ENCODE measurements around the gene PTPN6.
A peak's percentile ranks its signal among the peaks of the same experiment; 100 is the strongest.
"Not testable (repeated sequence)": the region's sequence is repeated elsewhere in the genome, so short reads cannot be mapped to it uniquely, and the experiment has no call there.

PTPN6 gene

GRCh38 chr12:6950811-6951540, at the start of gene PTPN6:
TSS of gene PTPN6 (plus strand) at chr12:6951356. CDS start at chr12:6951513, 157 bp downstream.
- no peak for DNase-seq

GRCh38 chr12:6902448-6902847, 48.7 kb upstream of the PTPN6 start:
- DNase-seq, result no peak

DNA sequence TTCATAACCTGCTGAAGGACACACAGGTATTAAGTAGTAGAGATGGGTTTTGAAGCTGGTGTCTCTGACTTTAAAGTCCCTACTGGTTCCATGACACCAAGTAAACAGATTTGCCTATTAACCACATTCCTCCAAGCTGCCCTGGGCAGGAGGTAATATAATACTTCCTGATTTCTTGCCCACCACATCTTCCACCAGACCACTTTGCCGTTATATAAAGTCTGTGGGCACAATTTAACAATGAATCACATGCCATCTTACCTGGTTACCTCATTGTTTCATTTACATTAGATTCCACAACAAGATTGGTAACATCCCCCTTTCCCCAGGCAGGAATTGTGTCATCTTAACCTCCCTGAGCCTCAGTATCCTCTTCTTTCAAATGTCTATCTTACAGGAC, 47.4 kb upstream of the PTPN6 start:
- DNase-seq, result no peak

GRCh38 chr12:6904280-6905276, 46.6 kb upstream of the PTPN6 start, which contains the start of gene LRRC23:
TSS of gene LRRC23 (plus strand) at chr12:6904822. CDS start at chr12:6905634, 812 bp downstream.
- DNase-seq, result peak; percentile 92

GRCh38 chr12:6905414-6906040, 45.6 kb upstream of the PTPN6 start:
- DNase-seq, result no peak

DNA sequence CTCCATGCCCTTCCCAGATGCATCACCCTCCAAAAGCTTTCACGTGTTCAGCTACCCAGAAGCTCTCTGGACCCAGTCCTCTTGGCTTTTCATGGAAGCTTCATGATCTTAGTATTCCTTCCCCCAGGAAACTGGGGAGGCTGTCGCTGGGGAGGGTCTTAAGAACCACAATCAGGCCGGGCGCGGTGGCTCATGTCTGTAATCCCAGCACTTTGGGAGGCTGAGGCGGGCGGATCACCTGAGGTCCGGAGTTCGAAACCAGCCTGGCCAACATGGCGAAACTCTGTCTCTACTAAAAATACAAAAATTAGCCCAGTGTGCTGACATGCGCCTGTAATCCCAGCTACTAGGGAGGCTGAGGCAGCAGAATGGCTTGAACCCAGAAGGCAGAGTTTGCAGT, 43.0 kb upstream of the PTPN6 start:
- DNase-seq, result not testable (repeated sequence)

DNA sequence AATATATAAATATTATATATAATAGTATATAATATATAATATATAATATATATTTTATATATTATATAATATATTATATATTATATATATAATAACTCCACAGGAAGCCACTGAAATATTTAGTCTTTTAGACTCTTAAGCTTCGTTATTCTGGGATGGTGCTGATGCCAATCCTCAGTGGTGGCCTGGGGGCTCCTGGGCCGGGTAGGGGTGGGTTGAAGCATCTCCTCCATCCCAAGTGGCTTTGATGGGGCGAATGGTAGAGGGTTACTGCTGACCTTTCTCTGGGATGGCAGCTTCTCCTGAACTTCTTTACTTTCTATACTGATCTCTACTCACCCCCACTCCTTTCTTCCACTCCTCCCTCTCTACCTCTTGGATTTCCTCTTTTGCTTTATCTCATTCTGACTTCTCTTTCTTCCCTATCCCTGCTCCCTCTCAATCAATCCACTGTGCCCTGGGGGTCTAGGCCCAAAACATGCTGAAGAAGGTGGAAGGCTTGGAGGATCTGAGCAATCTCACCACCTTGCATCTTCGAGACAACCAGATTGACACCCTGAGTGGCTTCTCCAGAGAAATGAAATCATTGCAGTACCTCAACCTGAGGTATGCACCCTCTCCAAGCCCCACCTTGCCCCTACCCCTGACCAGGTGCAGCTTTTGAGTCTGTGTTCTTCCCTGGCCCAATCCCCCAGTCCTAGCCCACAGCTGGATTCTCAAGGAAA, 41.6 kb upstream of the PTPN6 start:
- DNase-seq, result no peak

DNA sequence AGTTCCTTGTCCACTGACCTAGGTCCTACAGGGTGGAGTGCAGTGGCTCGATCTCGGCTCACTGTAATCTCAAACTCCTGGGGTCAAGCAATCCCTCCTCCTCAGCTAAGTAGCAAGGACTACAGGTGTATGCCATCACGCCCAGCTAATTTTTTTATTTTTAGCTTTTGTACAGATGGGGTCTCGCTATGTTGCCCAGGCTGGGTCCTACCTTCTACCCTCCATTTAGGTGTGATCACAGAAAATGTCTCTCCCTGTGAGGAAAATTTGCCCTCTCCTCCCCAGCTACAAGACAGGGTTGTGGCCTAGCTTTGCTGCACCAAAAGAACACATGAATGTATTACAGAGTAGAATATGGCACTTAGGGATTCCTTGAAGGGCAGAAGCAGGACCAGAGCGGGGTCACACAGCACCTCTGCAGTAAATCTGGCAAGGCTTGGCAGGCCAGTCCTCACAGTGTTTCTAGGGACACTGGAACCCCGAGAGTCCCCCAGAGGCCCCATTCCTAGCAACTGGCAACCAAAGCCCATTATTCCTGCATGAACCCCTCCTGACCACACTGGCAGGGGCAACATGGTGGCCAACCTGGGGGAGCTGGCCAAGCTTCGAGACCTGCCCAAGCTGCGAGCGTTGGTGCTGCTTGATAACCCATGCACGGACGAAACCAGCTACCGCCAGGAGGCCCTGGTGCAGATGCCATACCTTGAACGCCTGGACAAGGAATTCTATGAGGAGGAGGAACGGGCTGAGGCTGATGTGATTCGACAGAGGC, 38.8 kb upstream of the PTPN6 start:
- no peak for DNase-seq

DNA sequence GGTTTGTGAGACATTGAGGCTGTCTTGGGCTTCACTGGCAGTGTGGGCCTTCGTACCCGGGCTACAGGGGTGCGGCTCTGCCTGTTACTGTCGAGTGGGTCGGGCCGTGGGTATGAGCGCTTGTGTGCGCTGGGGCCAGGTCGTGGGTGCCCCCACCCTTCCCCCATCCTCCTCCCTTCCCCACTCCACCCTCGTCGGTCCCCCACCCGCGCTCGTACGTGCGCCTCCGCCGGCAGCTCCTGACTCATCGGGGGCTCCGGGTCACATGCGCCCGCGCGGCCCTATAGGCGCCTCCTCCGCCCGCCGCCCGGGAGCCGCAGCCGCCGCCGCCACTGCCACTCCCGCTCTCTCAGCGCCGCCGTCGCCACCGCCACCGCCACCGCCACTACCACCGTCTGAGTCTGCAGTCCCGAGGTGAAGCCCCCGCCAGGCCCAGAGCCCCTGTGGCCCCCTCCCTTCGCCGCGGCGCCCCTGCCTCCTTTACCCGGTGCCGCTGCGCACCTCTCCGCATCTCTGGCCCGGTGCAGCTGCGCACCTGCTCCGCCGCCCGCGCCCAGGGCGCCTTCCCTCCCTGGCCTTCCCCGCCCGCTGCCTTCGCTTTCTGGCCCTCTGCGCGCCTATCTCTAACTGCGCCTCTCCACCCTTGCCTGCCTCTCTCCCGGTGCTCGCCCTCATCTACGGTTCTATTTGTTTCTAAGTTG, 36.8 kb upstream of the PTPN6 start, which contains the start of gene ENO2:
ENO2 (plus strand) TSS at position 335 of the 701 bp plus-strand sequence. CDS start 1,253 bp downstream, outside the sequence.
- DNase-seq, result no peak

DNA sequence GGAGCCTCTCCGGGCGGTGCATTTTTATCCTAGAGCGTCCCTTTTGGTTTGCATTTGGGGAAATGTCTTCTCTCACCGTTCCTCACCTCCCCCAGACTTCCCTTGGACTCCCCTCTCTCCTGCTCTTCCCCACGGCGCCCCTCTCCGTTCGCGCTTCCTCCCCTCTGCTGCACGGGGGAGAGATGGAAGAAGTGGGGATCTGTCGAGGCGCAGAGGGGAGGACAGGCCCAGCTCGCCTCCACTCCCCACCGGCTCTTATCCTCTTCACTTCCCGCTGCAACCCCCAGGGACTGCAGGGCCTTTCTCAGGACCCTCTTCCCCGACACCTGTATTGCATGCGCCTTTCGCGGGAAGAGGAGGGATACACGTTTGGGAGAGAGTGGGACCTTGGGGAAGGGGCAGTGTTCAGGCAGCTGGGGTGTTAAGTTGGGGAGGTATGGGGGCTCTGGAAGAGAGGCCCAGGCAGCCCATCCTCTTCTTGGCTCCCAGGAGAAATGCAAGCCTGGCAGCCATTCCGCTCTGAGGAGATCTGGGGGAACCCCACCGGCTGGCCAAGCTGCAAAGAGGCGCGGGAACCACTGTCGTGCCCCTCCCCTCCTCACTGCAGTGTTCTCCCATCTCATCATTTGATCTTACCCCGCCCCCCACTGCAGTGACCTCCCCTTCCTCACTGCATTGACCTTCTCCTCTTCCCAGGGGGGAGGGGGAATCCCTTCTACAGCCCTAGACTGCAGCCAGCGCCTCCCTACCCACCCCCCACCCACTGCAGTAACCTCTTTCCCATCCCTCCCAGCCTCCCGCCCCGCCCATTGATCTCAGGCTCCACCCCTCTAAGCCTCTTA, 36.0 kb upstream of the PTPN6 start:
- DNase-seq, result no peak

DNA sequence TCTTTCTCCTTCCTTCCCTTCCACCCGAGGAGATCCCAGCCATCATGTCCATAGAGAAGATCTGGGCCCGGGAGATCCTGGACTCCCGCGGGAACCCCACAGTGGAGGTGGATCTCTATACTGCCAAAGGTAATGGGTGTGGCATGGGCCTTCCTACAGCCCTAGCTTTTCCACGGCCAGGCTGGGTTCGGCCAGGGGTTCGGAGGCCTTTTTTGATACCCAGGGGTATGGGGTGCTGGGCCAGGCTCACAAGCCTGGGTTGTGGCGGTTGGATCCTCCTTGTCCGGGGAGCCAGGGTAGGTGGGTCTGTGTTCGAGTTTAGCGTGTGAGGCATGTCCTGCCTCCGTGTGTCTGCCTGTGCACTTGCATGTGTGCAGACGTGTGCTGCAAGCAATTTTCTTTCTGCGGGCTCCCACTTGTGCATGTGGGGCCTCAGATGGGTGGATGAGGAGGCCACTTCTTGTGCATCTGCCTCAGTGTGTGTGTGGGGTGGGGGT, 35.3 kb upstream of the PTPN6 start:
- no peak for DNase-seq

GRCh38 chr12:6916426-6917200, 34.5 kb upstream of the PTPN6 start:
- DNase-seq, result no peak

DNA sequence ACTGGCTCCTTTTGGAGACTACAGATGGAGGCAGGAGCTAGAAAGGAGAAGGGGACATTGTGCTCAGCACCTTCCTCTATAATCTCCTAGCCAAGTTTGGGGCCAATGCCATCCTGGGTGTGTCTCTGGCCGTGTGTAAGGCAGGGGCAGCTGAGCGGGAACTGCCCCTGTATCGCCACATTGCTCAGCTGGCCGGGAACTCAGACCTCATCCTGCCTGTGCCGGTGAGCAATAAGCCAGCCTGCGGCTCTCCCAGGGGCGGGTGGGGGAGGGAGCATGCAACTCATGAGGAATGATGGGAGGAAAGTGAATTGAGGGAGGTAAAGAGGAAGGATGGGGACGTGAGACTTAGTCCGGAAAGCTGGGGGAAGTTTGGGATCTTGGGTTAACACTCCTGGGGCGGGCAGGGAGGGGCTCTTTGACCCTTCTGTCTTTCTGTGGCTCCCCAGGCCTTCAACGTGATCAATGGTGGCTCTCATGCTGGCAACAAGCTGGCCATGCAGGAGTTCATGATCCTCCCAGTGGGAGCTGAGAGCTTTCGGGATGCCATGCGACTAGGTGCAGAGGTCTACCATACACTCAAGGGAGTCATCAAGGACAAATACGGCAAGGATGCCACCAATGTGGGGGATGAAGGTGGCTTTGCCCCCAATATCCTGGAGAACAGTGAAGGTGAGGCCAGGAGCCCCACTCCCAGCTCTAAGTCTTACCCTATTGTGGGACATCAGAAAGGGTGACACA, 33.5 kb upstream of the PTPN6 start:
- DNase-seq, result no peak

GRCh38 chr12:6919588-6919987, 31.6 kb upstream of the PTPN6 start:
- no peak for DNase-seq

- DNase-seq, result no peak
Observed at GRCh38 chr12:6921539-6921938, 29.6 kb upstream of the PTPN6 start.

DNA sequence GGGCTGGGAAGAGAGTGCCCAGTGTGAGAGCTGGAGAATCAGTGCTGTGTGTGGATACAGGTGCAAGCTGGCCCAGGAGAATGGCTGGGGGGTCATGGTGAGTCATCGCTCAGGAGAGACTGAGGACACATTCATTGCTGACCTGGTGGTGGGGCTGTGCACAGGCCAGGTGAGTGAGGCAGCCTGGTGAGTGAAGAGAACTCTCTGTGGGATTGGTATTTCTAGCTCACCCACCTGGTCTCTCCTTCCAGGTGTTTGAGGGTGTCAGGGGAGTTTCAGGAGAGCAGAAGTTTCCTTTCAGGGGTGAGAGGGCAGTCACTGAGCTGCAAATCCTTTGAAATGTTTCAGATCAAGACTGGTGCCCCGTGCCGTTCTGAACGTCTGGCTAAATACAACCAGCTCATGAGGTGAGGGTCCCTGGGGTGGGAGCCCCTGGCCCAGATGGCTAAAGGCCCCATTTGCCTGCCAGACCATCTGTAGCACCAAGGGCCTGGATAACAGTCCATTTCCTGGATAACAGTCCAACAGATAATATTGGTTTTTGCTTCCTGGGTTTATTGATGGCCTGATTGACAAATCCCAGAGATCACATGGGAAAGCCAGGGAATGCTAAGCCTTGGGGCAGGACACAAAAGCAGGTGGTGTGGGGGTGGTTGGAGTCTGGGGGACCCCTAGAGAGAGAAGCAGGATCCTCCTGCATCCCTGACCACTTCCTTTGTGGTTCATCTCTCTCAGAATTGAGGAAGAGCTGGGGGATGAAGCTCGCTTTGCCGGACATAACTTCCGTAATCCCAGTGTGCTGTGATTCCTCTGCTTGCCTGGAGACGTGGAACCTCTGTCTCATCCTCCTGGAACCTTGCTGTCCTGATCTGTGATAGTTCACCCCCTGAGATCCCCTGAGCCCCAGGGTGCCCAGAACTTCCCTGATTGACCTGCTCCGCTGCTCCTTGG, 28.9 kb upstream of the PTPN6 start:
- DNase-seq, result no peak

Measured in NCI-H1436 treated with DMSO at 0.1 percent for 48 hours (cell line).